Endothelial cell of umbilical vein (primary cell): Measurements from ENCODE around the gene DDI1.

Experiments
- CTCF ChIP-seq, 2 donors: IDR thresholded peaks; 1 replicate in 1 of 2; 2 replicates in 1 of 2; pipeline ENCODE4 v1.5.1; 2011; ENCODE audit warnings: low read length in 2 of 2, mild to moderate bottlenecking in 2 of 2, moderate library complexity in 2 of 2, control low read depth in 1 of 2, inconsistent platforms in 1 of 2, low read depth in 1 of 2; ENCODE audit not compliant: insufficient read depth in 1 of 2; ENCODE audit errors: extremely low read depth in 1 of 2
- MAX ChIP-seq: IDR thresholded peaks from 2 replicates; pipeline ENCODE4 v1.6.1; 2011; ENCODE audit not compliant: insufficient read depth, insufficient read length
- MYC ChIP-seq: IDR thresholded peaks from one replicate; pipeline ENCODE4 v1.6.1; 2011; ENCODE audit warnings: mild to moderate bottlenecking, low read depth, low read length

- no peak for TF ChIP-seq MAX
- TF ChIP-seq CTCF (IDR thresholded peaks at IDR 0.05; ENCODE audit: extremely low read depth in 1 of 2, insufficient read depth in 1 of 2, low read depth in 1 of 2, low read length in 2 of 2) = no peak
- TF ChIP-seq MYC = no peak
These were observed 11.9 kb upstream of the DDI1 start for GRCh38 chr11:104024572-104024971.
